HepG2 (cell line): ENCODE measurements around the gene NUP54. TPM values are rescaled to one million over a fixed set of nuclear protein-coding genes. Genes with fewer than 3 reads are reported as not detected.

Experiments
- ATAC-seq: fragments of 200-7000 bp; cut with Tn5 transposase; 3 replicates; pipeline ENCODE4 v1.9.1; 2020; ENCODE audit warnings: mild to moderate bottlenecking, moderate library complexity
- BruUV-seq: library from RNA; stranded (reverse); fragments of 400-500 nt; replicated peaks from 2 replicates; lab custom pipeline; 2021; lab: Mats Ljungman, UMichigan
- CTCF ChIA-PET: fragments of 300-600 bp; formaldehyde crosslinking; extraction: SDS; loops from one replicate; lab custom pipeline; 2021; ENCODE audit warnings: low total read pairs, inconsistent platforms, low intra/inter-chr PET ratio; lab: Yijun Ruan, JAX
- POLR2A ChIA-PET: fragments of 350-600 bp; sonication (Branson Sonifier 250); formaldehyde crosslinking; loops from one replicate; lab custom pipeline; 2020; ENCODE audit warnings: antibody characterized with exemption, inconsistent platforms; lab: Yijun Ruan, JAX
- DNase-seq: peaks from one replicate; pipeline ENCODE4 v3.0.0-alpha.2; 2015; ENCODE audit warnings: low spot score
- FAIRE-seq: peaks from 3 replicates; lab custom pipeline; 2011; peaks lifted over from hg19 to GRCh38; lab: Jason Lieb, UNC
- H2AFZ ChIP-seq: one replicate; pipeline ENCODE4 v1.6.1; 2011; ENCODE audit warnings: low read length, inconsistent platforms
- H3K27ac ChIP-seq: fragments of 300-600 bp; 3 replicates; pipeline ENCODE4 v1.8.0; 2011; ENCODE audit warnings: mixed run types, mild to moderate bottlenecking, mixed read lengths, low read length, inconsistent platforms; ENCODE audit not compliant: insufficient read depth; ENCODE audit errors: extremely low read length
- H3K27me3 ChIP-seq, 2 experiments: fragments of 200-600 bp in 1 of 2; 2 replicates in 1 of 2; 3 replicates in 1 of 2; pipeline versions ENCODE4 v1.6.0 to v1.8.0; 2011; ENCODE audit warnings: low read length in 2 of 2, mild to moderate bottlenecking in 2 of 2, moderate library complexity in 2 of 2, inconsistent platforms in 1 of 2; ENCODE audit not compliant: insufficient read depth in 2 of 2, control insufficient read depth in 1 of 2
- H3K36me3 ChIP-seq, 2 experiments: fragments of 200-600 bp in 1 of 2; replicated peaks in 1 of 2; 2 replicates in 1 of 2; 3 replicates in 1 of 2; pipeline versions ENCODE4 v1.5.1 to v1.8.0; 2011; ENCODE audit warnings: low read length in 2 of 2, inconsistent platforms in 1 of 2; ENCODE audit not compliant: insufficient read depth in 2 of 2, control insufficient read depth in 1 of 2
- H3K4me1 ChIP-seq: 2 replicates; pipeline ENCODE4 v1.5.1; 2012; ENCODE audit warnings: low read length, inconsistent platforms; ENCODE audit not compliant: insufficient read depth
- H3K4me2 ChIP-seq: 2 replicates; pipeline ENCODE4 v1.6.0; 2011; ENCODE audit warnings: low read depth, low read length, inconsistent platforms
- H3K4me3 ChIP-seq, 3 experiments: fragments of 200-600 bp in 1 of 3; sonication (generic), shearing (Covaris generic) in 1 of 3; replicated peaks in 1 of 3; 2 replicates each; pipeline ENCODE4 v1.5.1; 2011 to 2016; ENCODE audit warnings: low read length in 3 of 3, inconsistent platforms in 2 of 3, low read depth in 2 of 3, mild to moderate bottlenecking in 2 of 3, control low read depth in 1 of 3, mixed read lengths in 1 of 3; ENCODE audit not compliant: insufficient read depth in 1 of 3
- H3K79me2 ChIP-seq: one replicate; pipeline ENCODE4 v1.6.1; 2011; ENCODE audit warnings: low read length, inconsistent platforms; ENCODE audit not compliant: insufficient read depth
- H3K9ac ChIP-seq: 2 replicates; pipeline ENCODE4 v1.6.0; 2011; ENCODE audit warnings: mild to moderate bottlenecking, low read depth, low read length, inconsistent platforms; ENCODE audit not compliant: insufficient read depth
- H3K9me3 ChIP-seq: 2 replicates; pipeline ENCODE4 v1.5.1; 2012; ENCODE audit warnings: mild to moderate bottlenecking, low read length
- H4K20me1 ChIP-seq: 2 replicates; pipeline ENCODE4 v1.6.0; 2011; ENCODE audit warnings: inconsistent platforms, mild to moderate bottlenecking, low read length, moderate library complexity; ENCODE audit not compliant: insufficient read depth
- FOXK2 ChIP-seq: fragments of 450-650 bp; IDR thresholded peaks from 2 replicates; pipeline ENCODE4 v1.6.1; 2016
- KAT7 ChIP-seq: IDR thresholded peaks from 2 replicates; pipeline ENCODE4 v1.6.1; 2018; ENCODE audit warnings: borderline replicate concordance, missing compliant biosample characterization
- TCF7L2 ChIP-seq: IDR thresholded peaks from 2 replicates; pipeline ENCODE4 v1.6.1; 2011; ENCODE audit warnings: mild to moderate bottlenecking, low read depth, low read length, moderate library complexity
- TEAD3 ChIP-seq: optimal IDR thresholded peaks from 2 replicates; pipeline ENCODE3; 2016; ENCODE audit warnings: borderline replicate concordance
- ZEB1 ChIP-seq: IDR thresholded peaks from 2 replicates; pipeline ENCODE4 v1.6.1; 2012; ENCODE audit warnings: mild to moderate bottlenecking, low read depth, inconsistent platforms; ENCODE audit not compliant: insufficient replicate concordance
- ZKSCAN8 ChIP-seq: IDR thresholded peaks from 2 replicates; pipeline ENCODE4 v1.6.1; 2016; ENCODE audit warnings: borderline replicate concordance, missing genetic modification reagents, missing compliant biosample characterization
- ZNF546 ChIP-seq: sonication (generic); formaldehyde crosslinking; conservative IDR thresholded peaks from 2 replicates; pipeline ENCODE4 v1.8.1; 2023; ENCODE audit warnings: mild to moderate bottlenecking, missing genetic modification reagents
- ZNF792 ChIP-seq: IDR thresholded peaks from 2 replicates; pipeline ENCODE4 v1.6.1; 2016
- ZXDC ChIP-seq: sonication (generic); formaldehyde crosslinking; IDR thresholded peaks from 2 replicates; pipeline ENCODE4 v1.5.0; 2020; ENCODE audit warnings: mild to moderate bottlenecking, missing genetic modification reagents
- WGBS: methylation state at CpG from one replicate; pipeline ENCODE4 v1.1.6; 2017; ENCODE audit warnings: low lambda C conversion rate; 5-methylcytosine and 5-hydroxymethylcytosine counted together
- in situ Hi-C: cut with HindIII; loops from 2 replicates; pipeline ENCODE4 v1.10.0; 2017; ENCODE audit warnings: low pct_unique_long_range_greater_than_20kb; ENCODE audit not compliant: extremely low pct_ligation_motif_present
- intact Hi-C: fragments of 100-400 bp; cut with micrococcal nuclease; formaldehyde crosslinking; loops from one replicate; pipeline ENCODE4 v1.10.0; 2022; ENCODE audit not compliant: unreplicated experiment
- polyA plus RNA-seq, 8 experiments: library from polyadenylated mRNA; depleted of rRNA in 3 of 8; stranded (reverse) in 7 of 8; unstranded in 1 of 8; fragments of >200 nt; fragmentation: Illumina TruSeq in 4 of 8; extraction: Trizol in 4 of 8; gene quantifications; 2 replicates each; pipeline versions ENCODE4 v1.2.1 to v1.2.3, GENCODE V29; 2011 to 2016; ENCODE audit warnings: low read depth in 4 of 8, missing spikeins in 1 of 8, mixed read lengths in 1 of 8; ENCODE audit not compliant: insufficient read depth in 1 of 8
- total RNA-seq, 5 experiments: library from RNA; depleted of rRNA; stranded (reverse); fragments of >200 nt; fragmentation: Illumina TruSeq; extraction: Trizol; gene quantifications; 2 replicates each; pipeline ENCODE4 v1.2.3, GENCODE V29; 2016; ENCODE audit warnings: low read depth in 1 of 5

NUP54 gene
- total and polyA plus RNA-seq, 2 of the 13 experiments (the other 11 are each of a cell fraction or from before 2014, with no cell fraction given): 36.1 to 69.3 TPM

GRCh38 chr4:76175336-76175735 is 27.1 kb upstream of the NUP54 start (continued):
- TF ChIP-seq TCF7L2: no peak
- no peak for TF ChIP-seq ZNF546 (CRISPR knock-in tag)
- no peak for TF ChIP-seq FOXK2
- TF ChIP-seq ZKSCAN8 (CRISPR knock-in tag): no peak
- no peak for TF ChIP-seq TEAD3 (CRISPR knock-in tag)
- TF ChIP-seq KAT7: no peak
- no peak for TF ChIP-seq ZXDC (CRISPR knock-in tag)
- TF ChIP-seq ZEB1: no peak
- TF ChIP-seq, all 625 proteins: peak for 0

GRCh38 chr4:76174216-76174615 is 26.0 kb upstream of the NUP54 start:
- in situ Hi-C loops: loop anchor here (10.0 kb wide), 1 partner anchor 131 kb away; the partner anchor contains the start of gene STBD1
- Histone ChIP-seq H3K9me3 (no peaks in the 10 kb centered on the region), H3K27ac (no peak overlapping the region), H3K9ac (no peak overlapping the region), H3K4me3 (no peak overlapping the region), H3K4me2 (no peak overlapping the region), H3K4me1 (no peaks in the 10 kb centered on the region), H4K20me1 (no peaks in the 10 kb centered on the region), H3K27me3 (no peaks in the 10 kb centered on the region), H3K79me2 (no peaks in the 10 kb centered on the region), H3K36me3 (peaks cover 6 to 59% of the 10 kb centered on the region in 2 experiments; a peak in 4 of 5 replicates), H2AFZ (no peak overlapping the region)
- no peak for TF ChIP-seq ZNF792 (CRISPR knock-in tag)
- WGBS: 93% methylated on average over 6 of the region's 6 CpGs
- CTCF ChIA-PET: no interaction called here
- no peak for ATAC-seq
- FAIRE-seq: no peak
- POLR2A ChIA-PET: no interaction called here
- intact Hi-C loops: no loop called here
- BruUV-seq: no TSS peak
- DNase-seq: no peak
